K562 (cell line): ENCODE results near the gene LDAH.

Experiments used
- MAFF ChIP-seq: IDR thresholded peaks from 2 replicates; pipeline ENCODE4 v1.6.1; 2012; ENCODE audit warnings: low read length, improper control_type of control experiment
- PRDM10 ChIP-seq: fragments of 450-650 bp; IDR thresholded peaks from 2 replicates; pipeline ENCODE4 v1.6.1; 2018; ENCODE audit not compliant: partially characterized antibody

GRCh38 chr2:20692081-20692480 lies 130.8 kb downstream of the LDAH start:
- TF ChIP-seq MAFF: no peak
- TF ChIP-seq PRDM10: no peak
